Kidney (tissue), 14 donors: ENCODE results near the gene TAOK1. TPM values are rescaled to one million over a fixed set of nuclear protein-coding genes. Genes with fewer than 3 reads are reported as not detected.

Experiments
- DNase-seq, 5 donors: peaks; one replicate each; pipeline ENCODE4 v3.0.0-alpha.2; 2013 to 2020
- FAIRE-seq: peaks from 2 replicates; lab custom pipeline; 2012; peaks lifted over from hg19 to GRCh38; lab: Jason Lieb, UNC
- H3K27ac ChIP-seq, 2 donors: one replicate each; pipeline ENCODE4 v1.7.0; 2013; ENCODE audit warnings: low read depth in 2 of 2, low read length in 2 of 2, inconsistent platforms in 1 of 2
- H3K27me3 ChIP-seq: one replicate; pipeline ENCODE4 v1.7.1; 2013; ENCODE audit warnings: low read length, inconsistent platforms; ENCODE audit not compliant: control insufficient read depth, insufficient read depth
- H3K36me3 ChIP-seq, 3 donors: one replicate each; pipeline versions ENCODE4 v1.7.0 to v1.7.1; 2013; ENCODE audit warnings: low read length in 3 of 3, control low read depth in 1 of 3, inconsistent platforms in 1 of 3; ENCODE audit not compliant: insufficient read depth in 3 of 3, control insufficient read depth in 2 of 3
- H3K4me1 ChIP-seq, 3 donors: one replicate each; pipeline versions ENCODE4 v1.7.0 to v1.7.1; 2013; ENCODE audit warnings: low read length in 3 of 3, inconsistent platforms in 1 of 3, low read depth in 1 of 3; ENCODE audit not compliant: control insufficient read depth in 2 of 3, insufficient read depth in 2 of 3
- H3K4me3 ChIP-seq, 3 donors: one replicate each; pipeline versions ENCODE4 v1.7.0 to v1.8.1; 2013; ENCODE audit warnings: low read length in 3 of 3, control low read depth in 1 of 3, inconsistent platforms in 1 of 3
- H3K9ac ChIP-seq, 3 donors: one replicate each; pipeline versions ENCODE4 v1.7.0 to v1.7.1; 2013; ENCODE audit warnings: low read length in 3 of 3, control low read depth in 1 of 3, inconsistent platforms in 1 of 3
- H3K9me3 ChIP-seq, 3 donors: one replicate each; pipeline versions ENCODE4 v1.7.0 to v1.7.1; 2013; ENCODE audit warnings: low read length in 3 of 3, control low read depth in 1 of 3, inconsistent platforms in 1 of 3; ENCODE audit not compliant: control insufficient read depth in 2 of 3, insufficient read depth in 1 of 3
- intact Hi-C: fragments of 100-400 bp; cut with DNase I; formaldehyde crosslinking; loops from one replicate; pipeline ENCODE4 v1.11.1; 2022
- polyA plus RNA-seq: library from polyadenylated mRNA; stranded (reverse); fragments of 350-450 nt; fragmentation: Illumina TruSeq; extraction: RNeasy Lipid Tissue Mini Kit (QIAGEN cat#74804); gene quantifications from one replicate; pipeline ENCODE4 v1.2.3, GENCODE V29; 2014; ENCODE audit warnings: low read depth, low replicate concordance; ENCODE audit not compliant: insufficient read depth
- total RNA-seq: library from RNA; stranded (reverse); fragmentation: NEBNext Ultra II Directional; extraction: Animal tissue kit (Norgen Biotek cat#: 25700); gene quantifications from one replicate; pipeline ENCODE4 v1.2.1, GENCODE V29; 2021
- TF ChIP-seq, protein P1 (sequence below): IDR thresholded peaks from 3 replicates; pipeline ENCODE4 v1.5.1; 2012; ENCODE audit warnings: mild to moderate bottlenecking, moderate library complexity, borderline replicate concordance; ENCODE audit not compliant: insufficient read depth; ENCODE audit errors: extremely low read depth
- donor health status: control.
- donor health status: control.
- donor health status: control.
- donor health status: control.
- donor health status: control.
- donor health status: DM: yes; HTN: yes; CAD: no.
- donor health status: Normal renal cell carcinoma (clear cell type).

TAOK1 gene
- total and polyA plus RNA-seq, 2 donors from 2014 or later: 5.0 to 74.9 TPM

DNA sequence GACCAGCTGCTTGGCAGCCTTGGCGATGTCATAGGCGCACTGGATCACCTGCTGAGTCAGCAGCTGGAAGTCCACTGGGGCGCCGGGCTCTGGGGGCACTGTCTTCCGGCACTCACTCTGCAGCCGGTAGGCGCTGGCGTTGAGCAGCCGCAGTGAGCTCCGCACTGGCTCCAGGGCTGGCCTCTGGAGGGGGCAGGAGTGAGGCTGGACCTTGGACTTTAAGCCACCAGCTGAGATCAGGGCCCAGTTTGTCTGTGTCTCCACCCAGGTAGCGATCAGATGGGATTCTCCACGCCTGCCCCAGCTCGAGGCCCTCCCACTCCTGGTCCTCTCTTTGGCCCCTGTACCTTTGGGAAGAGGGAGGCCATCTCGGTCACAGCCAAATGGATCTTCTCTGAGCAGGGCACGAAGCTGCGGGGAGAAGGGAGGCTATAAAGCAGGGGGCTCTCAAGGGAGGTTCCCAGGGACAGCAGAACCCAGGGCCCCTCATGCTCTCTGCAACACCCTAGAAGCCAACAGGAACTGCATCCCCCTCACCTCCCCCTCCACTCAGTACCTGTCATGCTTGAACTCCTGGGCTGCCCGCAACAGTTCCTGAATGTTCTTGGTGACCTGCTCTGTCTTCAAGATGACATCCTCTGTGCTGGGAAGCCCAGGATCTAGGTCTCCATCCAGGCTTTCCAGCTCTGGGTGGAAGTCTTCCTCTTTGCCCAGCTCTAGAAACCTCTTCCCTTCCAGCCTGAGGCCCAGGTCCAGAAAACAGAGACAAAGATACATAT lies 184.8 kb downstream of the TAOK1 start:
- FAIRE-seq (no peak), DNase-seq (peak; percentile 29 to 70 (median 55))
- intact Hi-C loops: no loop called here
- no peaks in the 10 kb centered on the region for H3K9me3 ChIP-seq
- peaks cover 0 to 19% (median 12%) of the 10 kb centered on the region in 3 donors for H3K36me3 ChIP-seq
- H3K9ac ChIP-seq: no peak overlapping the region
- H3K4me1 ChIP-seq: peaks cover 0 to 3% (median 2%) of the 10 kb centered on the region in 3 donors
- no peaks in the 10 kb centered on the region for H3K27me3 ChIP-seq
- H3K4me3 ChIP-seq: no peak overlapping the region
- TF ChIP-seq, protein P1, sequence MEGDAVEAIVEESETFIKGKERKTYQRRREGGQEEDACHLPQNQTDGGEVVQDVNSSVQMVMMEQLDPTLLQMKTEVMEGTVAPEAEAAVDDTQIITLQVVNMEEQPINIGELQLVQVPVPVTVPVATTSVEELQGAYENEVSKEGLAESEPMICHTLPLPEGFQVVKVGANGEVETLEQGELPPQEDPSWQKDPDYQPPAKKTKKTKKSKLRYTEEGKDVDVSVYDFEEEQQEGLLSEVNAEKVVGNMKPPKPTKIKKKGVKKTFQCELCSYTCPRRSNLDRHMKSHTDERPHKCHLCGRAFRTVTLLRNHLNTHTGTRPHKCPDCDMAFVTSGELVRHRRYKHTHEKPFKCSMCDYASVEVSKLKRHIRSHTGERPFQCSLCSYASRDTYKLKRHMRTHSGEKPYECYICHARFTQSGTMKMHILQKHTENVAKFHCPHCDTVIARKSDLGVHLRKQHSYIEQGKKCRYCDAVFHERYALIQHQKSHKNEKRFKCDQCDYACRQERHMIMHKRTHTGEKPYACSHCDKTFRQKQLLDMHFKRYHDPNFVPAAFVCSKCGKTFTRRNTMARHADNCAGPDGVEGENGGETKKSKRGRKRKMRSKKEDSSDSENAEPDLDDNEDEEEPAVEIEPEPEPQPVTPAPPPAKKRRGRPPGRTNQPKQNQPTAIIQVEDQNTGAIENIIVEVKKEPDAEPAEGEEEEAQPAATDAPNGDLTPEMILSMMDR: no peak
- no peak overlapping the region for H3K27ac ChIP-seq

DNA sequence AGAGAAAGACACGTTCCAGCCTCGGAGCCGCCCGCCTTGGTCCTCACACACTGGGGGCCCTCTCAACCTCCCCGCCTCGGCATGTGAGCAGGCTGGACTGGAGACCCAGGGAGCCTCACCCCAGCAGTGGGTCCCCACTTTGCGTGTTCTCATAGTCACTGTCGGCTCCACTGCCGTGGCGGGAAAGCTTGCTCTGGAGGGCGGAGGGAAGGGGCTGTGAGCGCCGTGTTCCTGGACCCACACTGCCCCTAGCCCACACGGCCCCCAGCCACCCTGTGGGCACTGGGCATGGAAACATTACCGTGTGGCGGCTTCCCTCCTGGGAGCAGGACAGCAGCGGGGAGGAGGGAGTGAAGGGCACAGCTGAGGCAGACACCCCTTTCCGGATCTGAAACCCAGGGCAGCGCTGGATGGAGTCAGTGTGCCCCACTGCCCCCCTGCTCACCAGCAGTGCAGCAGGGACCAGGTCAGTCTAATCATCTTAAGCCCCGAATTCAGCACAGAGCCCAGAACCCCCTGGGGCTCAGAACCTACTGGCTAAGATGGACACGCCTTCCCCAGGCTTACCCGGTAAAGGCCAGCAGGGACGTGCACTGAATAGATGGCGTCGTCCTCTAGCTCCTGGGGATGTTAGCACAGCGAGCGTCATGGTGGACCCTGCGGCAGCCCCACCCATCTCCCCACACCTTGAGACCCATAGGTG lies 185.5 kb downstream of the TAOK1 start:
- no peaks in the 10 kb centered on the region for H3K9me3 ChIP-seq
- intact Hi-C loops: no loop called here
- peak in 2 of 5 donors; percentile 40 to 72 for DNase-seq
- no peak for FAIRE-seq
- peaks cover 0 to 19% (median 12%) of the 10 kb centered on the region in 3 donors for H3K36me3 ChIP-seq
- H3K9ac ChIP-seq: no peak overlapping the region
- no peak overlapping the region for H3K27ac ChIP-seq
- no peak overlapping the region for H3K4me3 ChIP-seq
- TF ChIP-seq, protein P1: no peak
- no peaks in the 10 kb centered on the region for H3K27me3 ChIP-seq
- H3K4me1 ChIP-seq: peaks cover 0 to 3% (median 2%) of the 10 kb centered on the region in 3 donors

DNA sequence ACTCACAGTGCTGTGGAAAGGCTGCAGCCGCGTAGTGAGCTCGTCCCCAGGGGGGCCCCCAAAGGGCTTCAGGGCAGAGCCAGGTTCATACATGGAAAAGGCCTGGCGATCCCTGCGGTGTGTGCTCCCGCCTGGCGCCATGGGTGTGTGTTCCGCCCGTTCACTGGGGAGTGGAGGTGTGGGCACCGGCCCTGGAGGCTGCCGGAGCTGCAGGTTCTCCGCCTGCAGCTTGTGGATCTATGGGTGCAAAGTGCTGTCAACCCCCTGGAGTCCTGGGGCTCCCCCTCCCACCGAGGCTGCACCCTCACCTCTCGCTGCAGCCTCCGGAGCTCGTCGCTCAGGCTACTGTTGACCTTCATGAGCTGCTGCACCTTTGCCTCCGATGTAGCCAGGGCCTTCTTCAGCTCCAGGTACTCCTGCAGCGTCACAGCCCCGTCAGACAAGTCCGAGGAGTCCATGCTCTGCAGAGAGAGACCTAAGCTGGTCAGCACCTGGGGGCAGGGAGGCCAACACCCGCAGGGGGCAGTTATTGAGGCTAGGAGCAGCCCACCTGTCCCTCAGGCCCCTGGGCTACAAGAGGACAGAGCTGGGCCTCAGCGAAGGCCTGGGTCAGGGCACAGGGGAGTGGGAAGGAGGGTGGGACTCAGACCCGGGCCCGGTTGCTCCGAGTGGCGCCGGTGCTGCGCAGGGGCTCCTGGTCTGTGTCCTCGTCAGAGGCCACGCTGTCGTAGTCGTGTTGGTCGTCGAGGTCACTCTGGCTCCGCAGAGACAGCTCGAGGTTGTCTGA lies 186.2 kb downstream of the TAOK1 start:
- H3K9ac ChIP-seq: no peak overlapping the region
- FAIRE-seq (no peak), DNase-seq (peak in 1 of 5 donors; percentile 71)
- TF ChIP-seq, protein P1: no peak
- H3K27ac ChIP-seq: no peak overlapping the region
- no peaks in the 10 kb centered on the region for H3K27me3 ChIP-seq
- intact Hi-C loops: no loop called here
- H3K4me3 ChIP-seq: no peak overlapping the region
- no peaks in the 10 kb centered on the region for H3K9me3 ChIP-seq
- H3K36me3 ChIP-seq: peaks cover 0 to 19% (median 12%) of the 10 kb centered on the region in 3 donors
- peaks cover 0 to 3% (median 2%) of the 10 kb centered on the region in 3 donors for H3K4me1 ChIP-seq
